B cell (primary cell): ENCODE results near the gene RIMBP2.

Source experiments
- EZH2 ChIP-seq: IDR thresholded peaks from 2 replicates; pipeline ENCODE4 v1.6.1; 2012; ENCODE audit warnings: borderline replicate concordance, low read depth, mild to moderate bottlenecking, moderate library complexity, low read length; ENCODE audit not compliant: insufficient read depth, poor library complexity, severe bottlenecking
- TF ChIP-seq, protein P1 (sequence below): fragments of 200-600 bp; IDR thresholded peaks from one replicate; pipeline ENCODE4 v1.8.0; 2022; ENCODE audit warnings: antibody characterized with exemption, mild to moderate bottlenecking

DNA sequence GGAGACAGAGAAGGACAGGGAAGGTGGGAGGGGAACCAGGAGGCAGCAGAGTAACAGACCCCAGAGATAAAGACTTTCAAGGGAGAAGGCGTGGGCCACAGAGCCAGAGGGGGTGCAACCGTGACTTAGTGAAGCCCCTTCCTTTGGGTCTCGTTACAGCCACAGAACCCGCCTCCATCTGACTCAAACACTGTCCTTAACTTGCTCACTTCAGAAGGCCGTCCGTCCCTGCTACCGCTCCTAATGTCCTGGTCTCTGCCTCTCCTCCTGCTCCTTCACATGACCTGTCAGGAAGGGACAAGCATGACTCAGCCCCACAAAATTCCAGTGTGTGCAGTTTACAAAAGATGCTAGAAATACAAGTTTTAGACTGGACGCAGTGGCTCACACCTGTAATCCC is 18.0 kb downstream of the RIMBP2 start:
- TF ChIP-seq, protein P1, sequence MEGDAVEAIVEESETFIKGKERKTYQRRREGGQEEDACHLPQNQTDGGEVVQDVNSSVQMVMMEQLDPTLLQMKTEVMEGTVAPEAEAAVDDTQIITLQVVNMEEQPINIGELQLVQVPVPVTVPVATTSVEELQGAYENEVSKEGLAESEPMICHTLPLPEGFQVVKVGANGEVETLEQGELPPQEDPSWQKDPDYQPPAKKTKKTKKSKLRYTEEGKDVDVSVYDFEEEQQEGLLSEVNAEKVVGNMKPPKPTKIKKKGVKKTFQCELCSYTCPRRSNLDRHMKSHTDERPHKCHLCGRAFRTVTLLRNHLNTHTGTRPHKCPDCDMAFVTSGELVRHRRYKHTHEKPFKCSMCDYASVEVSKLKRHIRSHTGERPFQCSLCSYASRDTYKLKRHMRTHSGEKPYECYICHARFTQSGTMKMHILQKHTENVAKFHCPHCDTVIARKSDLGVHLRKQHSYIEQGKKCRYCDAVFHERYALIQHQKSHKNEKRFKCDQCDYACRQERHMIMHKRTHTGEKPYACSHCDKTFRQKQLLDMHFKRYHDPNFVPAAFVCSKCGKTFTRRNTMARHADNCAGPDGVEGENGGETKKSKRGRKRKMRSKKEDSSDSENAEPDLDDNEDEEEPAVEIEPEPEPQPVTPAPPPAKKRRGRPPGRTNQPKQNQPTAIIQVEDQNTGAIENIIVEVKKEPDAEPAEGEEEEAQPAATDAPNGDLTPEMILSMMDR, result no peak
- TF ChIP-seq EZH2, result no peak
